Measurements from ENCODE around the gene FRMD8. TPM values are rescaled to one million over a fixed set of nuclear protein-coding genes. Genes with fewer than 3 reads are reported as not detected.

Gene FRMD8
- total RNA-seq, 1 experiment from 2014 or later: 51.1 TPM

- no peaks in the 10 kb centered on the region for H3K27me3 ChIP-seq (replicated peaks; ENCODE audit: insufficient read depth, low read depth, low read length, poor library complexity)
- peaks cover 41% of the 10 kb centered on the region for H3K36me3 ChIP-seq (ENCODE audit: insufficient read depth, low read length, poor library complexity, severe bottlenecking)
- H3K4me1 ChIP-seq (ENCODE audit: insufficient read depth, low read length, poor library complexity, severe bottlenecking): peaks cover 57% of the 10 kb centered on the region
- peak overlapping the region; percentile 100 for H3K27ac ChIP-seq (ENCODE audit: low read depth, low read length, poor library complexity, severe bottlenecking)
- TF ChIP-seq EZH2 (IDR thresholded peaks at IDR 0.05; ENCODE audit: borderline replicate concordance, low read depth, low read length, poor library complexity, severe bottlenecking) (no peak), CTCF (conservative IDR thresholded peaks at IDR 0.05; ENCODE audit: low read depth, low read length) (no peak)
- ChIA-PET POLR2A (ENCODE audit: low non-redundant PET) (interaction anchor here (0.6 to 1.2 kb wide), 4 partner anchors 12 to 544 kb away, joined by 3 to 7 read pairs (median 4); no protein-coding TSS in a partner anchor), CTCF (interaction anchor here (0.6 kb wide), 1 partner anchor 23 kb away, joined by 3 read pairs; no protein-coding TSS in a partner anchor)
- no peak for DNase-seq (ENCODE audit: low spot score)
- intact Hi-C loops (cut with micrococcal nuclease; ENCODE audit: unreplicated experiment): loop anchor here (5.0 kb wide), 1 partner anchor 48 kb away; the partner anchor contains the start of gene SLC25A45
- H3K4me3 ChIP-seq (ENCODE audit: low read depth, low read length, poor library complexity, severe bottlenecking): peak overlapping the region; percentile 66
- no peaks in the 10 kb centered on the region for H3K9me3 ChIP-seq (ENCODE audit: low read depth, low read length, poor library complexity, severe bottlenecking)
- no TSS peak for BruUV-seq (replicated peaks)
Observed at GRCh38 chr11:65430406-65431217, 44.2 kb downstream of the FRMD8 start.

GRCh38 chr11:65431451-65432099, 45.1 kb downstream of the FRMD8 start:
- ChIA-PET POLR2A (ENCODE audit: low non-redundant PET) (no interaction called here), CTCF (no interaction called here)
- Histone ChIP-seq H3K27ac (ENCODE audit: low read depth, low read length, poor library complexity, severe bottlenecking) (no peak overlapping the region), H3K4me1 (ENCODE audit: insufficient read depth, low read length, poor library complexity, severe bottlenecking) (peaks cover 51% of the 10 kb centered on the region), H3K4me3 (ENCODE audit: low read depth, low read length, poor library complexity, severe bottlenecking) (no peak overlapping the region), H3K36me3 (ENCODE audit: insufficient read depth, low read length, poor library complexity, severe bottlenecking) (peaks cover 41% of the 10 kb centered on the region), H3K9me3 (ENCODE audit: low read depth, low read length, poor library complexity, severe bottlenecking) (no peaks in the 10 kb centered on the region), H3K27me3 (replicated peaks; ENCODE audit: insufficient read depth, low read depth, low read length, poor library complexity) (no peaks in the 10 kb centered on the region)
- BruUV-seq (replicated peaks): no TSS peak
- no peak for DNase-seq (ENCODE audit: low spot score)
- TF ChIP-seq CTCF (conservative IDR thresholded peaks at IDR 0.05; ENCODE audit: low read depth, low read length): no peak
- no peak for TF ChIP-seq EZH2 (IDR thresholded peaks at IDR 0.05; ENCODE audit: borderline replicate concordance, low read depth, low read length, poor library complexity, severe bottlenecking)
- intact Hi-C loops (cut with micrococcal nuclease; ENCODE audit: unreplicated experiment): loop anchor here (5.0 kb wide), 1 partner anchor 49 kb away; the partner anchor contains the start of gene SLC25A45

DNA sequence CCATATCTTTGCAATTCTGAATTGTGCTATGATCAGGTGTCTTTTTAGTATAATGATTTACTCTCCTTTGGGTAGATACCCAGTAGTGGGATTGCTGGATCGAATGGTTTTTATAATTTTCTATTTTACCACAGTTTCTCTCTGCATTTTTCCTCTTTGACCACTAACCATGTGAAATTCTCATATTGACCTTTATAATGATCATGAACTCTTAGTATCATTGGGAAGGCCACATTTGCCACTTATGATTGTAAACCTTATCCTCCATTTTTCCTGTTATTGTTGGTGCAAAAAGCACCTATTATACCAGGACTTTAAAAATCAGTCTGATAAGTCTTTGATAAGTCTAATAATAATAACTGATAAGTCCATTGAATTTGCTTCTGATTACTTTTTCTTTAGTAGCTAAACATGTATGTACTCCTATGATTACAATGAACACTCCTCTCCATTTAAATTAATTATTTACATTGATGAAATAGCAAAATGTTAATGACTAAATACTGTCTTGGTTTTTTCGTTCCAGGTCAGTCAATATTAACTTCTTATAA, 45.7 kb downstream of the FRMD8 start:
- BruUV-seq (replicated peaks): no TSS peak
- ChIA-PET CTCF (interaction anchor here (0.6 to 1.0 kb wide), 4 partner anchors 16 to 138 kb away, joined by 3 to 5 read pairs (median 4); partner anchors contain the start of gene ZNRD2), POLR2A (ENCODE audit: low non-redundant PET) (interaction anchor here (0.6 kb wide), 1 partner anchor 67 kb away, joined by 3 read pairs; the partner anchor contains the start of gene MALAT1)
- Histone ChIP-seq H3K4me3 (ENCODE audit: low read depth, low read length, poor library complexity, severe bottlenecking) (no peak overlapping the region), H3K27me3 (replicated peaks; ENCODE audit: insufficient read depth, low read depth, low read length, poor library complexity) (no peaks in the 10 kb centered on the region), H3K9me3 (ENCODE audit: low read depth, low read length, poor library complexity, severe bottlenecking) (no peaks in the 10 kb centered on the region), H3K27ac (ENCODE audit: low read depth, low read length, poor library complexity, severe bottlenecking) (no peak overlapping the region), H3K4me1 (ENCODE audit: insufficient read depth, low read length, poor library complexity, severe bottlenecking) (peaks cover 45% of the 10 kb centered on the region), H3K36me3 (ENCODE audit: insufficient read depth, low read length, poor library complexity, severe bottlenecking) (peaks cover 38% of the 10 kb centered on the region)
- intact Hi-C loops (cut with micrococcal nuclease; ENCODE audit: unreplicated experiment): loop anchor here (5.0 kb wide), 1 partner anchor 50 kb away; the partner anchor contains the start of gene SLC25A45
- DNase-seq (ENCODE audit: low spot score): no peak
- no peak for TF ChIP-seq EZH2 (IDR thresholded peaks at IDR 0.05; ENCODE audit: borderline replicate concordance, low read depth, low read length, poor library complexity, severe bottlenecking)
- no peak for TF ChIP-seq CTCF (conservative IDR thresholded peaks at IDR 0.05; ENCODE audit: low read depth, low read length)

Data from A673 (cell line).